ENCODE data around the gene INSR.
"Not testable (repeated sequence)": the region's sequence is repeated elsewhere in the genome, so short reads cannot be mapped to it uniquely, and the experiment has no call there.

The INSR gene

DNA sequence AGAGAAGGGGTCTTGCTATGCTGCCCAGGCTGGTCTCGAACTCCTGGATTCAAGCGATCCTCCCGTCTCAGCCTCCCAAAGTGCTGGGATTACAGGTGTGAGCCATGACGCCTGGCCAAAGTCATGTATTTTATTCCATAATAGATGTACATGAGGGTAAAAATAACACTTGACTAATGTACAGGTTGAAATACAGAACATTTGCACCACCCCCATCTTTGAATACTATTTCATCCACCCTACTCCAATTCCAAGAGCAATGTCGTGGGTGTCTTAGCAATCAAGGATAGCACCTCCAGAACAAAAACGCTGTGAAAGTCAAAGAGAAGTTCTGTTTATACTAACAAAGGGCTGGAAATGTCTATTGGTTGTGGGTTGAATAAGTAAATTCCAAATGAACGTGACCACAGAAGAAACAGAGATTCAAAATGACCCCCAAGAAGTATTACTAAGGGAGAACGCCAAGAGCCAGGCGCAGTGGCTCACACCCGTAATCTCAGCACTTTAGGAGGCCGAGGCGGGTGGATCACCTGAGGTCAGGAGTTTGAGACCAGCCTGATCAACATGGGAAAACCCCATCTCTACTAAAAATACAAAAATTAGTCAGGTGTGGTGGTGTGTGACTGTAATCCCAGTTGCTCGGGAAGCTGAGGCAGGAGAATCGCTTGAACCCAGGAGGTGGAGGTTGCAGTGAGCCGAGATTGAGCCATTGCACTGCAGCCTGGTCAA, 84.5 kb downstream of the INSR start:
- DNase-seq; in situ Hi-C loops (cut with HindIII; ENCODE audit: low pct_ligation_motif_present, low pct_unique_long_range_greater_than_20kb, low sequenced_read_pairs): not testable (repeated sequence)

DNA sequence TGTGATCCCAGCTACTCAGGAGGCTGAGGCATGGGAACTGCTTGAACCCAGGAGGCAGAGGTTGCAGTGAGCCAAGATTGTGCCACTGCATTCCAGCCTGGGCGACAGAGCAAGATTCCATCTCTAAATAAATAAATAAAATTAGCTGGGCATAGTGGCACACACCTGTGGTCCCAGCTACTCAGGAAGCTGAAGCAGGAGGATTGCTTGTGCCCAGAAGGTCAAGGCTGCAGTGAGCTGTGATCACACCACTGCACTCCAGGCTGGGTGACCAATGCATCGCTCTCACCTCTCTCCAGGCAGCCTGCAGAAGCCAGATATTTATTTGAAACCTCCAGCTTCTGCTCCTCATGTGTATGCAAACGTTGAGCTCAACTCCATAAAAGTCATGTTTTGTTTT, 85.2 kb downstream of the INSR start:
- in situ Hi-C loops (cut with HindIII; ENCODE audit: low pct_ligation_motif_present, low pct_unique_long_range_greater_than_20kb, low sequenced_read_pairs); DNase-seq: not testable (repeated sequence)

DNA sequence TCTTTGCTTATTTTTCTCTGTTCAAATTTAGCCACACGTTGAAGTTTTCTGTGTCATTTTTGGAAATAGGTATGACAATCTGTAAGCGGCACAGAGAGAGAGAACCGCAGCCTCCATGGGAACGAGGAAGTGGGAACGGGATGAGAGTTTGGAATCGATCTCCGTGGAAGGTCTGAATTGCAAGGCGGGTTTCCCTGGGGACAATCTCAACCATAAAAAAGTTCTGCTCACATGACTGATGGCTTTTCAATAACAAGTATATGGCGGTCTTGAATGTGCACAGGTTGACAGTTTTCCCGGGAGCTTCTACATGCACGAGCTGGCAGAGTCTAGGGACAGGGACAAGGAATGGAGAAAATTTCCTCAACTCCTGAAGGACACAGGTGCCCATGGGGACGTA, 90.9 kb downstream of the INSR start:
- DNase-seq = no peak
- in situ Hi-C loops (cut with HindIII; ENCODE audit: low pct_ligation_motif_present, low pct_unique_long_range_greater_than_20kb, low sequenced_read_pairs) = no loop called here

DNA sequence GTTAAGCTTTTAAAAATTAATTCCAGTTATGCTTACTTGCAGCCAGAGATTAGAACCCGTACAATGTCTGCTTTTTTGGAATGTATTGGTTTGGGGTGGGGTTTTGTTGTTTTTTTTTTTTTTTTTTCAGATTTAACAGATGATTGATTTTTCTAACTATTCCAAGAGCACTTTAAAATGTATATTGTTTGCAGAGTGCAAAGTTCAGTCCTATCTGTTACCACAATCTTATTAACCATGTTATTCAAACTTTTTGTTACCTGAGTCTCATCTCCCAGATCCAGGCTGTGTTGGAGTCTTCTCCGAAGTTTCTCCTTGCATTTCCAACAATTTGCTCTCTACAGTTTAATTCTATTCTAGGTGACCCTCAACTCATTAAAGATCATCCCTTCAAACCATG, 91.3 kb downstream of the INSR start:
- in situ Hi-C loops (cut with HindIII; ENCODE audit: low pct_ligation_motif_present, low pct_unique_long_range_greater_than_20kb, low sequenced_read_pairs) = no loop called here
- no peak for DNase-seq

DNA sequence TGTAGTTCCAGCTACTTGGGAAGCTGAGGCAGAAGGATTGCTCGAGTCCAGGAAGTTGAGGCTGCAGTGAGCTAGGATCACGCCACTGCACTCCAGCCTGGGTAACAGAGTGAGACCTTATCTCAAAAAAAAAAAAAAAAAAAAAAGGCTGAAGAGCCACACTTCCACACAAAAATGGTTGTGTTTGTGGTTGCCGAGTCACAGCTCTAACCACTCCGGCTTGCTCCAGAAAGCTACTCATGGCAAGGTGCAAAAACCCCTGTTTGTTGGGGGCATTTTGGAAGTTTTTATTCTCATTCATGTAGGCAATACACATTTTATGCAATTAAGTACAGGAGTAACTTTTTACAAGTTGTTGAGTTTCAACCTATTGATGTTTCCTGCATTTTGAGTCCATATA, 93.5 kb downstream of the INSR start:
- in situ Hi-C loops (cut with HindIII; ENCODE audit: low pct_ligation_motif_present, low pct_unique_long_range_greater_than_20kb, low sequenced_read_pairs) = no loop called here
- DNase-seq = no peak

DNA sequence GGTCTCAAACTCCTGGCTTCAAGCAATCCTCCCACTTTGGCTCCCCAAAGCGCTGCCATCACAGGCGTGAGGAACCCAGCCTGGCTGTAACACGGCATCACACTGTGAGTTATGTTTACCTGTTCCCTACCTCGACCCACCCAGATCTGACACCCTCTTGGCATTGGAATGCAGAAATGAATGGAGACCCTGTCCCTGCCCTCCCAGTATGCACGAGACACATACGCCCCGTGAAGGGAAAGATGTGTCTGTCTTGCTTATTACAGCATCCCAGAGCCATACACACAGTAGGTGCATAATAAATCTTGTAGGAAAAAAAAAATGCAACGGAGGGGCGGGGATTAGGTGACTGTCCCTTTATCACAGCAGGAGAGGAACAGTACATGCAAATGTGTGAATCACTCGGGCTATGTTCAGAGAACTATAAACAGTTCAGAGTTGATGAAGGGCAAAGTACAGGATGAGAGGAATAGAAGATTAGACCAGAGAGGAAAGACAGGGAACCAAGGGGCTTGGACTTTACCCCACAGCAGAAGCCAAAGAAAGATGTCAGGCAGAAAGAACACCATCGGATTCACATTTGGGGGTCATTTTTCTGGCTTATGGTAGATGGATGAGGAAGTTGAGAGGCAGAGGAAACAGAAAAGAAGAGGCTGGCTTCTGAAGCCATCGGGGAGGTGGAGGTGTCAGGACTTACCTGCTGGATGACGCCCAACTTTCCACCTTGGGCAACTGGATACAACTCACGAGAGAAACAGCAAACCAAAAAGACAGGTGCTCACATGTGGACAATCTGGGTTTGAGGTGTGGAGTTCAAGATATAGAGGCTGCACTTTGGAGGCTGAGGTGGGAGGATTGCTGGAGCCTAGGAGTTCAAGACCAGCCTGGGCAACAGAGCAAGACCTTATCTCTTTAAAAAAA, 94.3 kb downstream of the INSR start:
- in situ Hi-C loops (cut with HindIII; ENCODE audit: low pct_ligation_motif_present, low pct_unique_long_range_greater_than_20kb, low sequenced_read_pairs) = no loop called here
- no peak for DNase-seq

DNA sequence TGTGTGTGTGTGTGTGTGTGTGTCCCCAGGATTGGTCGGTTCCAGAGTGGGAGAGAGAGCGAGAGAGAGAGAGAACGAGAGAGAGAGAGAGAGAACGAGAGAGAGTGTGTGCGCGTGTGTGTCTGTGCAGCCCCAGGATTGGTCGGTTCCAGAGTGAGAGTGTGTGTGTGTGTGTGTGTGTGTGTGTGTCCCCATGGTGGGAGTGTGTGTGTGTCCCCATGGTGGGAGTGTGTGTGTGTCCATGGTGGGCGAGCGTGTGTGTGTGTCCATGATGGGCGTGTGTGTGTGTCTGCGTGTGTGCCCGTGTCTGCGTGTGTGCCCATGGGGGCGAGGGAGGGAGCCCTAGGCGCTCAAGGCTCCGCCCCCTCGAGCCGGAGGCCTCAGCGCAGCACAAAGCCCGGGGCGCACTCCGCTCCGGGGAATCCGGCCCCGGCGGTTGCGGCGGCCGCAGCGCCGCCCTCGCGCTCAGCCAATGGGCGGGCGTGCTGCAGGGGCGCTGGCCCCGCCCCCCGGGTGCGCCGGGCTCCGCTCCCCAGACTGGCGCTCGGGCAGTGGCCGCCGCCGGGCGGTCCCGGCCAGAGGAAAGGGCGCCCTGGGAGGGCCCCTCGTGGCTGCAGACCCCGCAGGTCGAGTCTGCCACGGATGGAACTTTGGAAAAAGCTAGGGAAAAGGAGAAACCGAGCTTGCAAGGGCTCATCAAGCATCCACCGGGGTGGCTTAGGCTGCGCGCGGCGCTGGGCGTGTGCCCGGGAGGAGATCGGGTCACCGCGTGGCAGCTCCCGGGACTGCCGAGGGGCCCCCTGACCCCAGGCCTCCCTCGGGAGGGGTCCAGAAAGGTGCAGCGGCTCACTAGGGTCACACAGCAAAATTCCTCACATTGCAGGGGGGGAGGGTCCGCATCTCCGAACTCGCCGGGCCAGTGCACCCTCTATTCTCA, 96.2 kb downstream of the INSR start:
- in situ Hi-C loops (cut with HindIII; ENCODE audit: low pct_ligation_motif_present, low pct_unique_long_range_greater_than_20kb, low sequenced_read_pairs) = no loop called here
- DNase-seq = peak; percentile 79

DNA sequence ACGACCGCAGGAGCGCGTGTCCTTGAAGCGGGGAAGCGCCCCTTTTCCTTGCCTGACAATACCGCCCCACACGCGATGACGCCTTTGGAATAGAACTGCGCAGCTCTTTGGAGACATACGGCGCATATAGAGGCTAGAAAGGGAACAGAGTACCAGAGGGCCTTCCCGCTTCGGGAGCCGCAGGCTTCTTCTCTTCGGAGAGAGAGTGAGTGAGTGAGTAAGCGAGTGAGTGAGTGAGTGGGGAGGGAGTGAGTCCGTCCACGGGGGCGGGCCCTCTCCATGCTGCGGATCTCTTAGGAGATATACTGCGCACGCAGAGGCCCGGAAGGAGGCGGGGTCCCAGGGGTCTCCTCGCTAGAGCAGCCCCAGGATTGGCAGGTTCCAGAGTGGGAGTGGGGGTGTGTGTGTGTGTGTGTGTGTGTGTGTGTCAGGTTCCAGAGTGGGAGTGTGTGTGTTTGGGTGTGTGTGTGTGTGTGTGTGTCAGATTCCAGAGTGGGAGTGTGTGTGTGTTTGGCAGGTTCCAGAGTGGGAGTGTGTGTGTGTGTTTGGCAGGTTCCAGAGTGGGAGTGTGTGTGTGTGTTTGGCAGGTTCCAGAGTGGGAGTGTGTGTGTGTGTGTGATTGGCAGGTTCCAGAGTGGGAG, 97.0 kb downstream of the INSR start:
- peak; percentile 43 for DNase-seq
- in situ Hi-C loops (cut with HindIII; ENCODE audit: low pct_ligation_motif_present, low pct_unique_long_range_greater_than_20kb, low sequenced_read_pairs) = no loop called here

DNA sequence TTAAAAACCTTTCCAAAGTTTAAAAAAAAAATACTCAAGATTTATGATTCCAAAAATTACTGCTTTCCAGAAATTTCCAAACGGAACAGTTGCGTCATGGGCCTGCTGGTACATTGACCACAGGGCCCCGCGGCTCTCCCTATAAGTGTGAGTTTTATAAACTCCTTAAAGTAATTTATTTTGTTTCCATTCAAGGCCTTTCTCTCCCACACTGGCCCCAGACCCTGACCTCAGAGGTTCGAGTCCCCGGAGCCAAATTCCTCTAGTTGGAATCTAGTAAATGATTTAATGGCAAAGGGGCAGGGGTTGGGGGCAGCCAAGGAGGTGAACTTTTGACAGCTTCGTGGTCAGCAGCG, 97.5 kb downstream of the INSR start:
- in situ Hi-C loops (cut with HindIII; ENCODE audit: low pct_ligation_motif_present, low pct_unique_long_range_greater_than_20kb, low sequenced_read_pairs) = no loop called here
- DNase-seq = no peak

DNA sequence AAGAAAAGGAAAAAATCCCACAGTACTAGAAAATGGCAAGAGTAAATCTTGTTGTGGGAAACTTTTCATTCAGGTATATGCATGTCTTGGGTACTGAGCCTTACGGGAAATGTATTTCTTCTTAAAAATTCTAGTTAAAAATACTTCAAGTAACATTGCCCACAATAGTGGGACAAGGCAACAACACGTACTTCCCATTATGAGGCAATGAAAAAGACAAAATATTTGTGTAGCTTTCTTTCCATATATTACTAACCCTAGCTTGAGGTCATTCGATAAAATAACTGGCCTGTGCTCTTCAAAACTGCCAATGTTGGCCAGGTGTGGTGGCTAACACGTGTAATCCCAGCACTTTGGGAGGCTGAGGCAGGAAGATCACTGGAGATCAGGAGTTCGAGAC, 99.2 kb downstream of the INSR start:
- DNase-seq = no peak
- in situ Hi-C loops (cut with HindIII; ENCODE audit: low pct_ligation_motif_present, low pct_unique_long_range_greater_than_20kb, low sequenced_read_pairs) = no loop called here

DNA sequence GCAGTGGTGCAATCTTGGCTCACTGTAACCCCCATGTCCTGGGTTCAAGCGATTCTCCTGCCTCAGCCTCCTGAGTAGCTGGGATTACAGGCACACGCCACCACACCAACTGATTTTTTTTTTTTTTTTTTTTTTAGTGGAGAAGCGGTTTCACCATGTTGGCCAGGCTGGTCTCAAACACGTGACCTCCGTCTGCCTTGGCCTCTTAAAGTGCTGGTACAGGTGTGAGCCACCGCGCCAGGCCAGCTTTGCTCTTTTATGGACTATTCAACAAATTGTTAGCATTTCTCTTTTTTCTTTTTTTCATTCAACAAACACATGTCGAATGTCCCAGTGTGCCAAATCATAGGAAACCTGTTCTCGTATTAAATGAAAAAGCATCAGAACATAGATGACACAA, 99.6 kb downstream of the INSR start:
- in situ Hi-C loops (cut with HindIII; ENCODE audit: low pct_ligation_motif_present, low pct_unique_long_range_greater_than_20kb, low sequenced_read_pairs) = no loop called here
- DNase-seq = no peak

DNA sequence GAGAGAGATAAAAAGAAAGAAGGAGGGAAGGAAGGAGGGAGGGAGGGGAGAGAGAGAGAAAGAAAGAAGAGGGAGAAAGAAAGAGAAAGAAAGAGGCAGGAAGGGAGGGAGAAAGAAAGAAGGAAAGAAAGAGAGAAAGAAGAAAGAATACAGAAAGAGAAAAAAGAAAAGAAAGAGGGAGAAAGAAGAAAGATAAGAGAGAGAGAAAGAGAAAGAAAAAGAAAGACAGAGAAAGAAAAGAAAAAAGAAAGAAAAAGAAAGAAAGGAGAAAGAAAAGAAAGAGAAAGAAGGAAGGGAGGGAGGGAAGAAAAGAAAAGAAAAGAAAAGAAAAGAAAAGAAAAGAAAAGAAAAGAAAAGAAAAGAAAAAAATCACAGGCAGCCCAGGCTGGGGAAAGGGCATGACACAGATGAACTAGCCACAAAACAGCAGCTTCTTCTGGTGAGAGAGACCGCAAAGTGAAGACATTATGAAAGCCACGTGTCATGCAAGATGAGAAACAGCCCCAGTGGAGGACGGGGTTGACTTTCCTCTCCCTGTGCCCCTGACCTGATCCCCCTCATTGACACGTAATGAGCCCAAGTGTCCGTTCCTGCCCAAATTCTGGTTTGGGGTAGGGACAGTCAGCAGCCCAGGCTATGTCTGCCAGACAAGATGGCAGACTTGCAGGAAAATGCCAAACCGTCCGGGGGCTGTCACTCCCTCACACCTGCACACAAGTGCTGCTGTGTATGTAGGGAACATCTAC, 102.1 kb downstream of the INSR start:
- no peak for DNase-seq
- in situ Hi-C loops (cut with HindIII; ENCODE audit: low pct_ligation_motif_present, low pct_unique_long_range_greater_than_20kb, low sequenced_read_pairs) = no loop called here

DNA sequence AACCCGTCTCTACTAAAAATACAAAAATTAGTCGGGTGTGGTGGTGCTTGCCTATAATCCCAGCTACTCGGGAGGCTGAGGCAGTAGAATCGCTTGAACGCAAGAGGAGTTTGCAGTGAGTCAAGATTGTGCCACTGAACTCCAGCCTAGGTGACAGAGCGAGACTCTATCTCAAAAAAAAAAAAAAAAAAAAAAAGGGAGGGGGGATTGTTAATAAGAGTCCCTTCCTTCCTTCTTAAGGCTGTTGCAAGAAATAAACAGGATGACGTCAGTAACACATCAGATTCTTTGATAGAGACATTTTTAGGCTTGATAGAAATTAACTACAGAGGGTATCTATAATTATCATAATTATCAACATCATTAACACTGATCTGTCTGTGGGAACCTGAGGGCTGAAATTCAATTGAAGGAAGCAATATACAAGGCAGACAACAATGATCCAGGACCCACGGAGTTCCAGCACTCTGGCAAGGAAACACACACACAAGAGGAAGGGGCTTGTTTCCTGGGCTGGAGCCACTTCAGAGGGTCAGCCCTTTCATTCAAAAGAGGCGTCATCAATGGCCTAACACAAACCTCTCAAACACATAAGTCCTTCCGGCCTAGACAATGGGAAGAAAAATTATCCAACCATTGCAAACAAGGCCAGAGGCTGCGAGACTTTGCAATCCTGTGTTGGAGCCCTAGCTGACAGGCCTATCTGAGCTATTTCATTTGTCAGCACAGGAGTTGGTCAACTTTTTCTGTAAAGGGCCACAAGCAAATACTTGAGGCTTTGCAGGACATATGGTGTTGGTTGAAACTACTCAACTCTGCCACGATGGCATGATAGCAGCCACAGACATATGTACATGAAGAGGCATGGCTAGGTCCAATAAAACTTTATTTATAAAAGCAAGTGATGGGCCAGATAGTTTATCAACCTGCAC, 105.2 kb downstream of the INSR start:
- in situ Hi-C loops (cut with HindIII; ENCODE audit: low pct_ligation_motif_present, low pct_unique_long_range_greater_than_20kb, low sequenced_read_pairs) = no loop called here
- DNase-seq = no peak

DNA sequence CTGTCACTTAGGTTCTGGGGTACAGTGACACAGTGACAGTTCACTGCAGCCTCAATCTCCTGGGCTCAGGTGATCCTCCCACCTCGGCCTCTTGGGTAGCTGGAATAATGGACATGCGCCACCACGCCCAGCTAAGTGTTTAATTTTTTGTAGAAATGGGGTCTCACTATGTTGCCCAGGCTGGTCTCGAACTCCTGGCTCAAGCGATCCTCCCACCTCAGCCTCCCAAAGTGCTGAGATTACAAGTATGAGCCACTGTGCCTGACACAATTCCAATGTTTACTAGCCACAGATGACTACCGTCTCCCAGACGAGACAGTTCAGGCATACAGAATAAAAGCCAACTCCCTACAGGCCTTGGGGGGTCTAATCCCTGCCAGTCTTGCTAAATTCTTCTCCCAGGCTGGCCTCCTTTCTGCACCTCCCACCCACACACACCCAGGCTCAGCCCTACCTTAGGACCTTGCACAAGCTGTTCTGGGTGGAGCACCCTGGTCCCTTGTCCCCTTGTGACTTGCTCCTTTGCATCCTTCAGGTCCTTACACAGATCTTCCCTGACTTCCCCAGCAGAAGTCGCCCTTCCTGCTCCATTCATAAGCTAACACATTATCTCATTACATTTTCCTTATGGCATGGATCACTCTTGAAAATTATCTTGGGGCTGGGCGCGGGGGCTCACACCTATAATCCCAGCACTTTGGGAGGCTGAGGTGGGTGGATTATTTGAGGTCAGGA, 106.4 kb downstream of the INSR start:
- no peak for DNase-seq
- in situ Hi-C loops (cut with HindIII; ENCODE audit: low pct_ligation_motif_present, low pct_unique_long_range_greater_than_20kb, low sequenced_read_pairs) = no loop called here

DNA sequence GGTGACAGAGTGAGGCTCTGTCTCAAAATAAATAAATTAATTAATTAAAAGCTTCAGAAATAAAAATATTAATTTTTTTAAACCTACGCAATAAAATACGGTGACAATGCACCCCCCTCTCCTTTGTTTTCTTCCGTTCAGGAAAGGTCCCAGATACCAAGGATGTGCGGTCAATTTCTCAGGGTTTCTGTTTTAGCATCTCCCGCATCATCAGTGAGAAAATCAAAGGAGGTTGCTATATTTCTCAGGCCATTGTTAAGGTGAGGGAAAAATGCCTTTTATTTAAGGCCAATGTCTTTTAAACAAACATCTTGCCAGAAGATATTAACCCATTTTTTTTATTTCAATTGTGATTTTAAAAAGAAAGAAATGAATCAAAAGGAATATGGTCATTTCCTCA, 111.7 kb downstream of the INSR start:
- DNase-seq = no peak
- in situ Hi-C loops (cut with HindIII; ENCODE audit: low pct_ligation_motif_present, low pct_unique_long_range_greater_than_20kb, low sequenced_read_pairs) = no loop called here

DNA sequence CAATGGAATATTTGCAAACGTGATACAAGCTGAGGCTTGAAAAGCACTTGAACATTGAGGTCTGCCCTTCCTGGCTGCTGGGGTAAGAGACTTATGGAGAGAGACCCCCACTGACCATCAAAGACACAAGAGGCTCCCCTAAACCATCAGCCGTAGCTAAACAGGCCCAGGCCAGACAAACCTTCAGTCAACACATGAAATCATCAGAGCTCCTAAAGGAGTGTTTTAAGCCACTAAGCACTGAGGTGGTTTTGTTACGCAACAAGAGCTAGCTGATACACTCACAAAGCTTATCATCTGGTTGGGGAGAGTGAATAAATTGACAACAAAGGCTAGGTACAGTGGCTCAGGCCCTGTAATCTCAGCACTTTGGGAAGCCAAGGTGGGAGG, 114.3 kb downstream of the INSR start:
- in situ Hi-C loops (cut with HindIII; ENCODE audit: low pct_ligation_motif_present, low pct_unique_long_range_greater_than_20kb, low sequenced_read_pairs) = no loop called here
- DNase-seq = no peak

Data from ACHN (cell line).